HG03175 (cell line): ENCODE data around the gene SRPK2.

ENCODE experiments used
- ATAC-seq: cut with Tn5 transposase; IDR thresholded peaks from one replicate; pipeline ENCODE4 v1.9.1; 2021; ENCODE audit warnings: mild to moderate bottlenecking, moderate library complexity; ENCODE audit not compliant: unreplicated experiment

Gene SRPK2

GRCh38 chr7:105153531-105153930 is 235.2 kb downstream of the SRPK2 start:
- no peak for ATAC-seq

DNA sequence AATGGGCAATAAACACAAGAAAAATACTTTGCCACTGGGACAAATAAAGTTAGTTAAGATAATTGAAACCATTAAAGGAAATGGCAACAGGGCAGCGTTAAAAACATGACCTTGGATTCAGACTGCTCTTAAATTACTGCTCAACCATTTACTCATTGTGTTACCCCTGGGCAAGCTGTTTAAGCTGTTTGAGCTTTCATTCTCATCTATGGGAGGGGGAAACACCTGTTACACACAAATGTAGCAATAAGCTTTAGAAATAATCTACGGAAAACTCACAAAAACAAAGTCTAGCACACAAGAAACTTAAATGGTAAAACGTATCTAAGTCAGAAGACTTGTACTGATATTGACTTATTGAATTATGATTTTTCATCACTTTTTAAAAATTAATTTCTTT is 237.6 kb downstream of the SRPK2 start:
- ATAC-seq = no peak

GRCh38 chr7:105149827-105150226 is 238.9 kb downstream of the SRPK2 start:
- ATAC-seq = no peak

DNA sequence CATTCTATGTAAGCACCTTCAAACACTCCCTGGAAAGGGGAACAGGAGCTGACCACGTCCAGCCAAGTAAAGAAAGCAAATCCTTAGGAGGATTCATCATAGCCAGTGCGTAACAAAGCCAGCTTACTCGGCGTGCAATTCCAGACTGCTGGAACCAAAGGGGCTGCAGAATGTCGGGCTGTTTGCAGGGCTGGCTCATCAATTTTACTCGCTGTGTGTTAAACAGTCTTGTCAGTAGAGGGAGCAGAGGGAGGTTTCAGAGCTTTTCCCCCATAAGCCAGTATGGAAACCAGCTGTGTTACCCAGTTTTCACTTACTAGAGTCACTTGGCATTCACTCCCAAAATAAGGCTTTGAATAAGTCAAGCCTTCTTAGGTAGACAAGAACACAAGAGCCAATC is 247.7 kb downstream of the SRPK2 start:
- no peak for ATAC-seq

DNA sequence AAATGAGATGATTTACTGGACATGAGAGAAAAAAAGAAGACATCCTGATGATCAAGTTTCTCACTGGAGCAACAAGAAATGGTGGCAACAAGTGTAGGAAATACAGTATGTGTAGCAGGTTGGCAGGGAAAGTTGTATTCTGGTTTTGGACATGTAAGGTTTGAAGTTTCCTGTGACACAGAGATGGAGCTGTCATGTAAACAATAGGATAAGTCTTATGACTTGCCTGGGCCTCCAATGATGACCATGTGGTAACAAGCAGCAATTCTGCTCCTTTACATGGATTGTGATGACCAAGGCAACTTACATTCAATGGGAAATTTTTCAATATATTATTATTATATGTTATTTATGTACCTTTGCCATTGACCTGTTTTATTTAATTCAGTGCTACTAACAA is 249.3 kb downstream of the SRPK2 start:
- ATAC-seq = no peak

- no peak for ATAC-seq
These were observed 250.8 kb downstream of the SRPK2 start for GRCh38 chr7:105137898-105138297.

- no peak for ATAC-seq
These were observed 252.5 kb downstream of the SRPK2 start for GRCh38 chr7:105136221-105136620.

GRCh38 chr7:105133986-105134655 is 254.6 kb downstream of the SRPK2 start:
- no peak for ATAC-seq

- ATAC-seq = no peak
These were observed 255.4 kb downstream of the SRPK2 start for GRCh38 chr7:105133358-105133757.

GRCh38 chr7:105132835-105133234 is 255.9 kb downstream of the SRPK2 start:
- ATAC-seq = no peak

DNA sequence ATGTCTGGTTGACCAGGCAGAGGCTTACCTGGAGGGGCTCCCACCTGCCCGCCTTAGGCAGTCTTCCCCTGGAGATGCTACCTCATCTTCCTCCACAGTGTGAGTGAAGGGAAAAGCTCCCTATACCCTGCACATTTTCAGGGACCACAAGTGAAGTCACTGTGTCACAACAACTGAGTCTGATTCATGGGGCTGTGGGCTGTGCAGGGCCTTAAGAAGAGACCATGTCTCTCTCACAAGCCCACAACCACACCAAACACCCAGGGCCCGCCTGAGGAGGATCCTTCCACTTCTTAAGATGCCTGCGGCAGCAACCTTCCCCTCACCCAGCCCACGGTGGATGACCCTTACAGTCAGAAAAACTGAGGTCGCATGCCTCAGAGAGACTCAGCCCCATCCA is 256.4 kb downstream of the SRPK2 start:
- no peak for ATAC-seq

DNA sequence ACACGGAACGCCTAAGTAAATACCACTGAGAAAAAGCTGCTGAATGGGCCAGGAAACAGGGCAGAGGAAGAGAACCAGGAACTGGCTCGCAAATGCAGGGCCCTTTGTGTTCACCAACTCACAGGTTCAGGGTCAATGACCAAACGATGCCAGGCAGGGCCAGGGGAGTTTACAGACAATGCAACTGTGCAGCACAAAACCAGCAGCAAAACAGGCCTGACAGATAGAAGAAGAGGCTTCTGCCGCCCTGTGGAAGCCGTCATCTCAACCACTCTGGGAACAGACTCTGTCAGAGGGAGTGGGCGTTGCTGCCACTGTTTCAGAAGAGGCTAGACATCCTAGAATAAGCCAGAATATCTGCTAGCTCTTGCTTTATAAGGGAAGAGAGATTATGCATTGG is 256.8 kb downstream of the SRPK2 start:
- ATAC-seq = no peak

DNA sequence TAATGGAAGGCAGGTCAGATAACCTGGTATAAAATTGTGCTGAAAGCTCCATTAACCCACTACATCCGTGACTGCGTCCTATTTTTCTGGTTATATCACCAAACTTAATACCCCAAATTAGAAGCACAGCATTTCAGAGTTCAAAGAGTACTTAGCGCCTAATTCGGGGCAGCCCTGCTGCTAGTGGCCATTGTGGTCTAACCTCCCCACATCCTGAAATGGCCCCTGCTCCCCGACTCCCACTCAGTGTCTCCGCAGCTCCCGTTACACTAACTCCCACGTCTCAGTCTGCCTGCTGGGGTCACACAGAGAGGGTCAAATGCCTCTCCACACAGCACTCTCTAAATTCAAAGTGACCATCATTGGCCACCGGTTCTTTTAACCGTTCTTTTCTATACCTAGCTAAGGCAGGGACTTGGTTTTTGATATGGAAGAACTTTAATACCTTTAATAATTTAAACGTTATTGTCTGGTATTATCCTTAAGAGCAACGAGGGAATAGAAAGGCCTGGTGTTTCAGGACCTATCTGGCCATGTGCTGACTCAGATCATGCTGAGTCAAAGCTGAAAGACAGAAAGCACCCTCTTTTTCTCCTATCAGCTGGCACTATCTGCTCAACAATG is 257.6 kb downstream of the SRPK2 start:
- ATAC-seq = peak; percentile 51

GRCh38 chr7:105130580-105130979 is 258.1 kb downstream of the SRPK2 start:
- no peak for ATAC-seq

DNA sequence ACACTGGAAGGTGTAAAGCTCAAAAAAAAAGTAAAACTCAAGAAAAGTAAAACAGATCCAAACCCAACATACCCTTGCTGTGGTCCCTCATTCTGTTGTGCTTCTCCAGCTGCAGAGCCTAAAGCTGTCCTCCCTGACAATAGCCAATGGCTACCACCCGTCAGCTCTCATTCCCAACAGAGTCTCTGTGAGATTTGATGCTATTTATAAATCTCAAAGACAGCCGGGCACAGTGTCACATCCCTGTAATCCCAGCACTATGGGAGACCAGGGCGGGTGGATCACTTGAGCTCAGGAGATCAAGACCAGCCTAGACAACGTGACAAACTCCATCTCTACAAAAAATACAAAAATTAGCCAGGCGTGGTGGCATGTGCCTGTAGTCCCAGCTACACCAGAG is 258.7 kb downstream of the SRPK2 start:
- ATAC-seq = no peak

DNA sequence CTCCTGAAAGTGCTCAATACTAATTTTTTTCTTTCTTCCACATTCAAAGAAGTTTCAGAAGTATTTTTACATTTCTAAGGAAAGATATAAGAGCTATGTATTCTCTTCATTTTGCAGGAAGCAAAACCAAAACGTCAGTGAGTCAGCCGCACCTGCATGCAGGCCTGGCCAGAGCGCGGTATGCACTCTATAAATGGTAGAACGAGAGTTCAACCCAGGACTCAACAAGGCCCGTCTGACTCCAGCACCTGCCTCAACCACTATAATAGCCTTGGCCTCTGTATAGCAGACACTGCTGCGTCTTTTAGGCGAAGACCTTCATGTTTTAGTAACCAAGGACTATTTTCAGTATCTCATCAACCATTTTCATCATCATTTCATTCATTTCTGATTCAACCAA is 261.5 kb downstream of the SRPK2 start:
- no peak for ATAC-seq

DNA sequence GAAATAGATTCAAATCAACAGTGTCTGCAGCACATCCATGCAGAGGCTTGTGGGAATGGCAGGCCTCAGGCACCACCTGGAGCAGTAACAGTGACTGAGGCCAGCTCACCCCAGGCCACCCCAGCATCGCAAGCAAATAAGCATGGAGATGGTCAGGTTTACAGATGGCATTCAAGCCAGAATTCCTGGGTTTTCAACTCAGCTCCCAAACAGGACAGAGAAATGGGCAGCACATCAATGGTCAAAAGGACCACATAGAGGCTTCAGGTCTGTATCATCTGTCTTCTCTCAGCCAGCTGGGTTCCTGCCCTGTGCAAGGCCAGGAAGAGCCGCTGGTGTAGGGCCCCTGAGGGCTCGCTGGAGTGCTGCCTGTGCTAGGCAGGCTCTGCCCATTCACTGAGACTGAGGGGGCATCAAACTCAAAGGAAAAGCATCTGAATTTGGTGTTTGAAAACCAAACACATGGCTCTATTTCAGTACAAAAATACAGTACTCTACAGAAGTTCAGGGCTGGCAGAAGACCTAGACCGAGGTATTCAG is 262.2 kb downstream of the SRPK2 start:
- ATAC-seq = no peak

- no peak for ATAC-seq
These were observed 263.0 kb downstream of the SRPK2 start for GRCh38 chr7:105125745-105126144.

DNA sequence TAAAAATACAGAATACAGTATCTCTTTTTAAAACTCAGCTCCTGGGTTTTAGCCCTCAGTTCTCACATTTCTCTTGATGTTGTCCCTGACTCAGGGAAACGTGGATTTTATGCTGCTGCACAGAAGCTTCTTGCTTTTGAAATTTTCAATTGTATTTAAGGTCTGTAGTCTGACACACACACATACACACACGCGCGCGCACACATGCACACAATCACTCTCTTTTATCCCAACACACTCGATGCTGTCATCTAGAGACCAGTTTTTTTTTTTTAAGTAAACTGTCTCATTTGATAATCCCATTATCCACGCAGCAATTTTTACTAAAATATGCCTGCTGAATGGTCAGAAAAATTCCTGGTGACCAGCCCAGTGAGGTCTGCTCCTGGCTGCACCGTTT is 266.1 kb downstream of the SRPK2 start:
- ATAC-seq = no peak

DNA sequence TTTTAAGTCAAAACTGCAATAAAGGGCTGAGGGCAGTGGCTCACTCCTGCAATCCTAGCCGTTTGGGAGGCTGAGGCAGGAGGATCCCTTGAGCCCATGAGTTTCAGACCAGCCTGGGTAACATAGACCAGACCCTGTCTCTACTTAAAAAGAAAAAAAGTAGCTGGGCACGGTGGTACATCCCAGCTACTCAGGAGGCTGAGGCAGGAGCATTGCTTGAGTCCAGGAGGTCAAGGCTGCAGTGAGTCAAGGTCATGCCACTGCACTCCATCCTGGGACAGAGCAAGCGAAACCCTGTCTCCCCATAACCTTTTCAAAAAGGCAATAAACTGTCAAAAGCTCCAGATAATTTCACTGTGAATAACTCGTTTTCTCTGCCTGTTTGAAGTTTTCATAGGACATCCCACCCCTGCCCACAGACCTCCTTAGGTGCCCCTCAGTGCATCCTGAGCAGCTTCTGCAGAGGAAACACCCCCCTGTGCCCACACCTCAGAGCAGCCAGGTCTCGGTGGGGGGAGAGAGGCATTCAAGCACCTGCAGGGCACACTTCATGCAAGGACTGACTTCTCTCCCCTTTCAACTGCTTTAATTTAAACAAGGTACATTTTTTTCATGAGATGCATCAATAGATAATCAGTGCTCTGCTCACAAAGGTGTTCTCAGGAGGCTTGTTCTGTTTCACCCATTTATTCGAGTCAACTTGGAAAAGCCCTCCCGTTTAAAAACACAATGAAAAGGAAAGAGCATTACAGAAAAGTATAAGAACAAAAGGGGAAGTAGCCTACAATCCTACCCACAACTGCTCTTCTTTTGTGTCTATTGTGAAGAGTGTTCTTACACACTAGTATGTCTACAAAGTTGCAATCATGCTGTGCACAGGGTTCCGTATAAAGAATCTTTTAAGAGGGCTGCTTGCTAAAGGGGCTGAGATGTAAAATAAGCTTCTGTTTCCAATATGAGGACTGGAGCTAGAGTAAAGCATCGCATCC is 269.8 kb downstream of the SRPK2 start:
- ATAC-seq = no peak
